Astrocyte of the hippocampus (primary cell): ENCODE results near the gene ELANE.
"Not testable (repeated sequence)": the region's sequence is repeated elsewhere in the genome, so short reads cannot be mapped to it uniquely, and the experiment has no call there.

Source experiments
- DNase-seq: peaks from one replicate; pipeline ENCODE4 v3.0.0; 2011; ENCODE audit warnings: low read depth, low spot score

Gene ELANE

GRCh38 chr19:814152-815078, 37.7 kb upstream of the ELANE start:
- DNase-seq = no peak

GRCh38 chr19:815079-815774, 36.9 kb upstream of the ELANE start:
- no peak for DNase-seq

GRCh38 chr19:815775-816499, 36.2 kb upstream of the ELANE start:
- no peak for DNase-seq

GRCh38 chr19:816500-816857, 35.6 kb upstream of the ELANE start:
- DNase-seq = no peak

- not testable (repeated sequence) for DNase-seq
Observed at GRCh38 chr19:820212-820611, 31.9 kb upstream of the ELANE start.

GRCh38 chr19:821231-821824, 30.8 kb upstream of the ELANE start:
- DNase-seq = no peak

- DNase-seq = no peak
Observed at GRCh38 chr19:821825-822503, 30.1 kb upstream of the ELANE start, which contains the start of gene PLPPR3. TSS of gene PLPPR3 (minus strand) at chr19:821955. CDS start at chr19:821559, 396 bp downstream.

- DNase-seq = no peak
Observed at GRCh38 chr19:823565-824121, 28.5 kb upstream of the ELANE start.

- DNase-seq = no peak
Observed at GRCh38 chr19:824885-825284, 27.2 kb upstream of the ELANE start.

GRCh38 chr19:825897-826644, 26.0 kb upstream of the ELANE start:
- DNase-seq = no peak

- no peak for DNase-seq
Observed at GRCh38 chr19:827314-827709, 24.8 kb upstream of the ELANE start.

GRCh38 chr19:827710-828321, 24.3 kb upstream of the ELANE start, which contains the start of gene AZU1:
TSS of gene AZU1 (plus strand) at chr19:827837. CDS start at chr19:827847, 10 bp downstream.
- DNase-seq = no peak

GRCh38 chr19:829129-829758, 22.9 kb upstream of the ELANE start:
- no peak for DNase-seq

- DNase-seq = no peak
Observed at GRCh38 chr19:831407-832369, 20.4 kb upstream of the ELANE start.

GRCh38 chr19:834216-834615, 17.9 kb upstream of the ELANE start:
- DNase-seq = no peak

- DNase-seq = no peak
Observed at GRCh38 chr19:835210-835810, 16.8 kb upstream of the ELANE start.

GRCh38 chr19:840519-841206, 11.4 kb upstream of the ELANE start, which contains the start of gene PRTN3:
TSS of gene PRTN3 (plus strand) at chr19:840999. CDS start at chr19:841009, 10 bp downstream.
- DNase-seq = no peak
